ENCODE measurements around the gene CSF1. TPM values are rescaled to one million over a fixed set of nuclear protein-coding genes. Genes with fewer than 3 reads are reported as not detected.

CSF1 gene
- polyA plus RNA-seq, 1 donor (not counting 4 experiments of a cell fraction or from before 2014, with no cell fraction given), result 1.8 TPM

DNA sequence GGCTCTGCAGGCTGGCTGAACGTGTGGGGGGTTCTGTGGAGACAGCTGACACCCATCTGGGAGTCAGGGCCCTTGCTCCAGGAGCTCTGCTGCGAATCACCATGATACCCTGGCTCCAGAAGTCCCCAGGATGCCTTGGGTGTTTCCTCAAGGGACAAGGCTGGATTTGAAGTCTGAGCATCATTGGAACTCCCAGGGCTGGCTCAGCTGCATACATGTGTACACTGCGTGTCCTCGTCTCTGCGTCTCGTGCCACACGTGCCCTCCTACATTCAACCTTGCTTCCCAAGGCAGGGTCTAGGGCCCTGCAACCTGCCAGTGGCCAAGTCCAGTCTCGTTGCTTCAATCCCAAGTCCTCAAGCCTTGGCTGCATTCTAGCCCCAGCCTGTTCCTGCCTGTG is 11.7 kb downstream of the CSF1 start:
- no peaks in the 10 kb centered on the region for H3K79me2 ChIP-seq (ENCODE audit: control insufficient read depth, insufficient read depth, low read length)
- peaks cover 8% of the 10 kb centered on the region for H3K4me1 ChIP-seq (ENCODE audit: control insufficient read depth, extremely low read depth, insufficient read depth, low read length)
- H3K4me2 ChIP-seq (ENCODE audit: control insufficient read depth, extremely low read depth, insufficient read depth, low read depth, low read length), result no peak overlapping the region
- TF ChIP-seq, protein P1, sequence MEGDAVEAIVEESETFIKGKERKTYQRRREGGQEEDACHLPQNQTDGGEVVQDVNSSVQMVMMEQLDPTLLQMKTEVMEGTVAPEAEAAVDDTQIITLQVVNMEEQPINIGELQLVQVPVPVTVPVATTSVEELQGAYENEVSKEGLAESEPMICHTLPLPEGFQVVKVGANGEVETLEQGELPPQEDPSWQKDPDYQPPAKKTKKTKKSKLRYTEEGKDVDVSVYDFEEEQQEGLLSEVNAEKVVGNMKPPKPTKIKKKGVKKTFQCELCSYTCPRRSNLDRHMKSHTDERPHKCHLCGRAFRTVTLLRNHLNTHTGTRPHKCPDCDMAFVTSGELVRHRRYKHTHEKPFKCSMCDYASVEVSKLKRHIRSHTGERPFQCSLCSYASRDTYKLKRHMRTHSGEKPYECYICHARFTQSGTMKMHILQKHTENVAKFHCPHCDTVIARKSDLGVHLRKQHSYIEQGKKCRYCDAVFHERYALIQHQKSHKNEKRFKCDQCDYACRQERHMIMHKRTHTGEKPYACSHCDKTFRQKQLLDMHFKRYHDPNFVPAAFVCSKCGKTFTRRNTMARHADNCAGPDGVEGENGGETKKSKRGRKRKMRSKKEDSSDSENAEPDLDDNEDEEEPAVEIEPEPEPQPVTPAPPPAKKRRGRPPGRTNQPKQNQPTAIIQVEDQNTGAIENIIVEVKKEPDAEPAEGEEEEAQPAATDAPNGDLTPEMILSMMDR (optimal IDR thresholded peaks at IDR 0.05 in 1 of 3, IDR thresholded peaks at IDR 0.05 in 1 of 3, conservative IDR thresholded peaks at IDR 0.05 in 1 of 3; ENCODE audit: extremely low read depth in 1 of 3, insufficient read depth in 2 of 3, low read length in 3 of 3), result no peak
- TF ChIP-seq EZH2 (IDR thresholded peaks at IDR 0.05; ENCODE audit: low read length), result no peak
- no peak overlapping the region for H3K4me3 ChIP-seq (ENCODE audit: control insufficient read depth in 2 of 3, extremely low read depth in 1 of 3, insufficient read depth in 2 of 3, low read depth in 1 of 3, low read length in 3 of 3)
- H2AFZ ChIP-seq (ENCODE audit: control insufficient read depth, low read length), result no peak overlapping the region
- DNase-seq (ENCODE audit: low read depth, low spot score) (no peak), FAIRE-seq (no peak)
- no peaks in the 10 kb centered on the region for H3K36me3 ChIP-seq (ENCODE audit: control insufficient read depth in 2 of 2, extremely low read depth in 1 of 2, insufficient read depth in 2 of 2, low read length in 2 of 2)
- H3K9me3 ChIP-seq (ENCODE audit: control insufficient read depth, low read depth, low read length), result no peaks in the 10 kb centered on the region
- dilution Hi-C loops (cut with MboI; ENCODE audit: extremely low pct_ligation_motif_present, low sequenced_read_pairs), result no loop called here
- no peaks in the 10 kb centered on the region for H3K9me1 ChIP-seq (ENCODE audit: control insufficient read depth, extremely low read depth, insufficient read depth, low read length)
- H4K20me1 ChIP-seq (ENCODE audit: control insufficient read depth, extremely low read depth, insufficient read depth, low read length), result no peaks in the 10 kb centered on the region
- no peak overlapping the region for H3K27ac ChIP-seq (ENCODE audit: control insufficient read depth, insufficient read depth, low read length)
- no peaks in the 10 kb centered on the region for H3K27me3 ChIP-seq (ENCODE audit: control insufficient read depth, extremely low read depth, insufficient read depth, low read length)
- no peak overlapping the region for H3K9ac ChIP-seq (ENCODE audit: control insufficient read depth, extremely low read depth, insufficient read depth, low read length)

DNA sequence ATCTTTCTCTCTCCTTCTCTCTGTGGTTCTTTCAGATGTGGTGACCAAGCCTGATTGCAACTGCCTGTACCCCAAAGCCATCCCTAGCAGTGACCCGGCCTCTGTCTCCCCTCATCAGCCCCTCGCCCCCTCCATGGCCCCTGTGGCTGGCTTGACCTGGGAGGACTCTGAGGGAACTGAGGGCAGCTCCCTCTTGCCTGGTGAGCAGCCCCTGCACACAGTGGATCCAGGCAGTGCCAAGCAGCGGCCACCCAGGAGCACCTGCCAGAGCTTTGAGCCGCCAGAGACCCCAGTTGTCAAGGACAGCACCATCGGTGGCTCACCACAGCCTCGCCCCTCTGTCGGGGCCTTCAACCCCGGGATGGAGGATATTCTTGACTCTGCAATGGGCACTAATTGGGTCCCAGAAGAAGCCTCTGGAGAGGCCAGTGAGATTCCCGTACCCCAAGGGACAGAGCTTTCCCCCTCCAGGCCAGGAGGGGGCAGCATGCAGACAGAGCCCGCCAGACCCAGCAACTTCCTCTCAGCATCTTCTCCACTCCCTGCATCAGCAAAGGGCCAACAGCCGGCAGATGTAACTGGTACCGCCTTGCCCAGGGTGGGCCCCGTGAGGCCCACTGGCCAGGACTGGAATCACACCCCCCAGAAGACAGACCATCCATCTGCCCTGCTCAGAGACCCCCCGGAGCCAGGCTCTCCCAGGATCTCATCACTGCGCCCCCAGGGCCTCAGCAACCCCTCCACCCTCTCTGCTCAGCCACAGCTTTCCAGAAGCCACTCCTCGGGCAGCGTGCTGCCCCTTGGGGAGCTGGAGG is 12.7 kb downstream of the CSF1 start:
- FAIRE-seq (no peak), DNase-seq (ENCODE audit: low read depth, low spot score) (no peak)
- Histone ChIP-seq H3K27ac (ENCODE audit: control insufficient read depth, insufficient read depth, low read length) (no peak overlapping the region), H3K79me2 (ENCODE audit: control insufficient read depth, insufficient read depth, low read length) (no peaks in the 10 kb centered on the region), H2AFZ (ENCODE audit: control insufficient read depth, low read length) (no peak overlapping the region), H3K9ac (ENCODE audit: control insufficient read depth, extremely low read depth, insufficient read depth, low read length) (no peak overlapping the region), H3K4me1 (ENCODE audit: control insufficient read depth, extremely low read depth, insufficient read depth, low read length) (peaks cover 8% of the 10 kb centered on the region), H3K4me3 (ENCODE audit: control insufficient read depth in 2 of 3, extremely low read depth in 1 of 3, insufficient read depth in 2 of 3, low read depth in 1 of 3, low read length in 3 of 3) (no peak overlapping the region), H3K36me3 (ENCODE audit: control insufficient read depth in 2 of 2, extremely low read depth in 1 of 2, insufficient read depth in 2 of 2, low read length in 2 of 2) (no peaks in the 10 kb centered on the region), H4K20me1 (ENCODE audit: control insufficient read depth, extremely low read depth, insufficient read depth, low read length) (no peaks in the 10 kb centered on the region), H3K9me1 (ENCODE audit: control insufficient read depth, extremely low read depth, insufficient read depth, low read length) (no peaks in the 10 kb centered on the region), H3K4me2 (ENCODE audit: control insufficient read depth, extremely low read depth, insufficient read depth, low read depth, low read length) (no peak overlapping the region), H3K27me3 (ENCODE audit: control insufficient read depth, extremely low read depth, insufficient read depth, low read length) (no peaks in the 10 kb centered on the region), H3K9me3 (ENCODE audit: control insufficient read depth, low read depth, low read length) (no peaks in the 10 kb centered on the region)
- dilution Hi-C loops (cut with MboI; ENCODE audit: extremely low pct_ligation_motif_present, low sequenced_read_pairs), result no loop called here
- no peak for TF ChIP-seq EZH2 (IDR thresholded peaks at IDR 0.05; ENCODE audit: low read length)
- TF ChIP-seq, protein P1 (optimal IDR thresholded peaks at IDR 0.05 in 1 of 3, IDR thresholded peaks at IDR 0.05 in 1 of 3, conservative IDR thresholded peaks at IDR 0.05 in 1 of 3; ENCODE audit: extremely low read depth in 1 of 3, insufficient read depth in 2 of 3, low read length in 3 of 3), result peak in 2 of 3 experiments; percentile 33 to 51

All from keratinocyte (primary cell).